Stomach (tissue), 9 donors: ENCODE measurements around the gene SESTD1. TPM values are rescaled to one million over a fixed set of nuclear protein-coding genes. Genes with fewer than 3 reads are reported as not detected.
A peak's percentile ranks its signal among the peaks of the same experiment; 100 is the strongest.

Experiments
- DNase-seq, 2 donors: peaks; one replicate each; pipeline versions ENCODE4 v3.0.0 to v3.0.0-alpha.2; 2013 to 2019
- H3K27ac ChIP-seq, 5 donors: fragments of 200-600 bp in 4 of 5; sonication (generic) in 4 of 5; one replicate each; pipeline ENCODE4 v1.5.1; 2013 to 2019; ENCODE audit warnings: mild to moderate bottlenecking in 1 of 5, moderate library complexity in 1 of 5
- H3K27me3 ChIP-seq, 3 donors: fragments of 200-600 bp; sonication (generic); one replicate each; pipeline ENCODE4 v1.5.1; 2017 to 2019; ENCODE audit warnings: mixed run types in 1 of 3
- H3K36me3 ChIP-seq, 4 donors: fragments of 200-600 bp; sonication (generic); 1 replicate in 3 of 4; 2 replicates in 1 of 4; pipeline ENCODE4 v1.5.1; 2016 to 2019
- H3K4me1 ChIP-seq, 4 donors: fragments of 200-600 bp; sonication (generic); one replicate each; pipeline ENCODE4 v1.5.1; 2016 to 2019
- H3K4me3 ChIP-seq, 4 donors: fragments of 200-600 bp; sonication (generic) in 3 of 4; one replicate each; pipeline ENCODE4 v1.5.1; 2016 to 2019; ENCODE audit warnings: mild to moderate bottlenecking in 1 of 4
- H3K9me3 ChIP-seq, 4 donors: fragments of 200-600 bp; sonication (generic); one replicate each; pipeline ENCODE4 v1.5.1; 2016 to 2019
- CTCF ChIP-seq, 7 experiments: fragments of 450-650 bp in 4 of 7; fragments of 200-600 bp in 3 of 7; sonication (generic) in 3 of 7; IDR thresholded peaks; one replicate each; pipeline ENCODE4 v1.5.1; 2016 to 2019; ENCODE audit warnings: antibody characterized with exemption in 7 of 7, control low read depth in 2 of 7, mild to moderate bottlenecking in 1 of 7
- EP300 ChIP-seq: sonication (generic); formaldehyde crosslinking; IDR thresholded peaks from one replicate; pipeline ENCODE4 v1.6.1; 2017; ENCODE audit warnings: antibody characterized with exemption
- POLR2A ChIP-seq, 4 donors: fragments of 450-650 bp; IDR thresholded peaks; one replicate each; pipeline ENCODE4 v1.6.1; 2016; ENCODE audit warnings: antibody characterized with exemption in 4 of 4, control low read depth in 2 of 4, mild to moderate bottlenecking in 1 of 4, moderate library complexity in 1 of 4
- POLR2AphosphoS5 ChIP-seq, 3 donors: sonication (generic); formaldehyde crosslinking; IDR thresholded peaks; one replicate each; pipeline ENCODE4 v1.6.1; 2016; ENCODE audit warnings: antibody characterized with exemption in 3 of 3
- WGBS, 5 donors: extraction: QIAGEN DNeasy Blood & Tissue Kit in 3 of 5; methylation state at CpG; one replicate each; pipeline versions ENCODE4 v1.1.5 to v1.1.7; 2013 to 2018; 5-methylcytosine and 5-hydroxymethylcytosine counted together
- intact Hi-C: fragments of 100-400 bp; cut with DNase I; formaldehyde crosslinking; loops from one replicate; pipeline ENCODE4 v1.15.1; 2023; ENCODE audit warnings: low total_unique reads
- polyA plus RNA-seq, 3 donors: library from polyadenylated mRNA; stranded (reverse); fragments of 200-250 nt; gene quantifications; one replicate each; pipeline ENCODE4 v1.2.3, GENCODE V29; 2013
- total RNA-seq, 5 donors: library from RNA; depleted of rRNA; stranded (reverse); fragments of >200 nt; gene quantifications; one replicate each; pipeline versions ENCODE4 v1.1.0 to v1.2.3, GENCODE V29; 2014 to 2016
- donor health status: healthy with polysubstance abuse.
- donor health status: Bipolar disorder and iron deficiency.
- donor health status: healthy.

The SESTD1 gene
- total and polyA plus RNA-seq, 8 donors = 7.4 to 159 (median 26.2) TPM

- Histone ChIP-seq H3K9me3 (no peaks in the 10 kb centered on the region), H3K36me3 (no peaks in the 10 kb centered on the region), H3K4me1 (peaks cover 6 to 78% (median 26%) of the 10 kb centered on the region in 4 donors), H3K27ac (no peak overlapping the region), H3K4me3 (no peak overlapping the region), H3K27me3 (no peaks in the 10 kb centered on the region)
- DNase-seq = no peak
- 77 to 89% (median 86%) methylated on average over 3 of the region's 3 CpGs for WGBS, 5 donors
- intact Hi-C loops = no loop called here
- TF ChIP-seq POLR2A (IDR thresholded peaks at IDR 0.05) = no peak
- no peak for TF ChIP-seq CTCF (IDR thresholded peaks at IDR 0.05)
- no peak for TF ChIP-seq EP300
- TF ChIP-seq POLR2AphosphoS5 (IDR thresholded peaks at IDR 0.05) = no peak
Measured at GRCh38 chr2:179237209-179237946, 27.3 kb downstream of the SESTD1 start.

GRCh38 chr2:179235463-179236108 lies 29.0 kb downstream of the SESTD1 start:
- Histone ChIP-seq H3K36me3 (no peaks in the 10 kb centered on the region), H3K9me3 (no peaks in the 10 kb centered on the region), H3K27ac (peak overlapping the region in 1 of 5 donors; percentile 39), H3K27me3 (no peaks in the 10 kb centered on the region), H3K4me1 (peaks cover 6 to 66% (median 25%) of the 10 kb centered on the region in 4 donors), H3K4me3 (no peak overlapping the region)
- no peak for TF ChIP-seq CTCF (IDR thresholded peaks at IDR 0.05)
- no peak for TF ChIP-seq POLR2AphosphoS5 (IDR thresholded peaks at IDR 0.05)
- no peak for TF ChIP-seq POLR2A (IDR thresholded peaks at IDR 0.05)
- TF ChIP-seq EP300 = no peak
- intact Hi-C loops = no loop called here
- DNase-seq = no peak
- 86 to 96% (median 89%) methylated on average over 7 of the region's 7 CpGs for WGBS, 5 donors

GRCh38 chr2:179234658-179235240 lies 29.9 kb downstream of the SESTD1 start:
- intact Hi-C loops = no loop called here
- H3K4me3 ChIP-seq = no peak overlapping the region
- H3K4me1 ChIP-seq = peaks cover 6 to 57% (median 19%) of the 10 kb centered on the region in 4 donors
- H3K27ac ChIP-seq = peak overlapping the region in 1 of 5 donors; percentile 39
- no peak for TF ChIP-seq POLR2AphosphoS5 (IDR thresholded peaks at IDR 0.05)
- no peak for TF ChIP-seq CTCF (IDR thresholded peaks at IDR 0.05)
- no peak for TF ChIP-seq EP300
- TF ChIP-seq POLR2A (IDR thresholded peaks at IDR 0.05) = no peak
- 83 to 86% (median 85%) methylated on average over 2 of the region's 2 CpGs for WGBS, 5 donors
- H3K9me3 ChIP-seq = no peaks in the 10 kb centered on the region
- no peak for DNase-seq
- no peaks in the 10 kb centered on the region for H3K27me3 ChIP-seq
- H3K36me3 ChIP-seq = no peaks in the 10 kb centered on the region

- Histone ChIP-seq H3K9me3 (no peaks in the 10 kb centered on the region), H3K36me3 (no peaks in the 10 kb centered on the region), H3K27me3 (no peaks in the 10 kb centered on the region), H3K4me1 (peaks cover 5 to 48% (median 13%) of the 10 kb centered on the region in 4 donors), H3K27ac (peak overlapping the region in 3 of 5 donors; percentile 16 to 39 (median 35)), H3K4me3 (no peak overlapping the region)
- DNase-seq = no peak
- intact Hi-C loops = no loop called here
- whole genome bisulfite sequencing, 5 donors = 89 to 95% (median 93%) methylated on average over 4 of the region's 4 CpGs
- TF ChIP-seq POLR2AphosphoS5 (IDR thresholded peaks at IDR 0.05) (no peak), POLR2A (IDR thresholded peaks at IDR 0.05) (no peak), EP300 (no peak), CTCF (IDR thresholded peaks at IDR 0.05) (no peak)
Measured at GRCh38 chr2:179233626-179234430, 30.8 kb downstream of the SESTD1 start.
